Activated naive CD4-positive, alpha-beta T cell treated with anti-CD3 and anti-CD28 coated beads, Interleukin-2, amount 50 U/mL, for 72 hours (primary cell): ENCODE measurements around the gene MSH3. TPM values are rescaled to one million over a fixed set of nuclear protein-coding genes. Genes with fewer than 3 reads are reported as not detected.
"Not testable (repeated sequence)": the region's sequence is repeated elsewhere in the genome, so short reads cannot be mapped to it uniquely, and the experiment has no call there.

ENCODE experiments used
- ATAC-seq, 2 donors: fragments of 150-1000 bp; cut with Tn5 transposase; 2 replicates each; pipeline ENCODE4 v1.10.0; 2021; ENCODE audit warnings: mild to moderate bottlenecking in 2 of 2, moderate library complexity in 2 of 2
- DNase-seq, 2 donors: peaks; one replicate each; pipeline ENCODE4 v3.0.0; 2021 to 2022; ENCODE audit warnings: low spot score in 2 of 2
- H3K27ac Mint-ChIP-seq, 2 donors: one replicate each; pipeline ENCODE4 v1.8.0; 2022; ENCODE audit warnings: mild to moderate bottlenecking in 2 of 2, mixed read lengths in 2 of 2
- H3K36me3 Mint-ChIP-seq, 2 donors: one replicate each; pipeline ENCODE4 v1.8.0; 2022; ENCODE audit warnings: mixed read lengths in 2 of 2
- H3K9me3 Mint-ChIP-seq, 2 donors: one replicate each; pipeline ENCODE4 v1.8.0; 2022; ENCODE audit warnings: mixed read lengths in 2 of 2
- total RNA-seq, 2 donors: library from RNA; stranded (reverse); gene quantifications; one replicate each; pipeline ENCODE4 v1.2.3, GENCODE V29; 2022

Gene MSH3
- total RNA-seq, 2 donors from 2014 or later, result 22.5 to 23.2 TPM

DNA sequence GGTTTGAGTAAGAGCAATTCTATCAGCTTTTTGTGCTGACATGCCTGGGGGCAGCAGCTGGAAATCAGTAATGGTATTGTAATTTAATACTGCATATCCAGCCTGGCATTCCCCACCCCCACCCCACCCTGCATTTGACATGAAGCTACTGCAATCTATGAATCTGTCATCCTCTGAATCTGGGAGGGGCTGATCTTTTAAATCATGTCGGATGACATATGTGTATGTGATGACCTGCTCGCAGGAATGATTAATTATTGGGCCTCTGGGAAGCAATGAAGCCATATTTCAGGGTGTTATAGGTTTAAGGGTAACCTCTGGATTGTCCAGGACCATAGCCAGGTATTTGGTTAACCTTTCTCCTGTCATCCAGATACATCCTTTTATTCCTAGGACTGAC is 241.1 kb downstream of the MSH3 start:
- Mint-ChIP-seq H3K9me3 (peaks cover 0 to 7% of the 10 kb centered on the region in 2 donors), H3K27ac (no peak overlapping the region), H3K36me3 (peaks cover 3 to 13% of the 10 kb centered on the region in 2 donors)
- ATAC-seq (no peak), DNase-seq (no peak)

DNA sequence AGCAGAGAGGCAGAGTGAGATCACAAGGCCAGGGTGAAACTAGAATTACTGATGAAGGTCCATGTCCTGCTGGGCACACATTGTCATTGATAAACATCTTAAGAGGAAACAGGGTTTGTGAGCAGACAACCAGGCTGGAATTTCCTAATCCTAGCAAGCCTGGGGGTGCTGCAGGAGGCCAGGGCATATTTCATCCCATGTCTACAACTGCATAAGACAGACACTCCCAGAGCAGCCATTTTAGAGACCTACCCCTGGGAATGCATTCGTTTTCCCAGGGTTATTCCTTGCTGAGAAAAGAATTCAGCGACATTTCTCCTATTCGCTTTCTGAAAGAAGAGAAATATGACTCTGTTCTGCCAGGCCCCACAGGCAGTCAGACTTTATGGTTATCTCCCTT is 248.2 kb downstream of the MSH3 start:
- ATAC-seq, DNase-seq: not testable (repeated sequence)

DNA sequence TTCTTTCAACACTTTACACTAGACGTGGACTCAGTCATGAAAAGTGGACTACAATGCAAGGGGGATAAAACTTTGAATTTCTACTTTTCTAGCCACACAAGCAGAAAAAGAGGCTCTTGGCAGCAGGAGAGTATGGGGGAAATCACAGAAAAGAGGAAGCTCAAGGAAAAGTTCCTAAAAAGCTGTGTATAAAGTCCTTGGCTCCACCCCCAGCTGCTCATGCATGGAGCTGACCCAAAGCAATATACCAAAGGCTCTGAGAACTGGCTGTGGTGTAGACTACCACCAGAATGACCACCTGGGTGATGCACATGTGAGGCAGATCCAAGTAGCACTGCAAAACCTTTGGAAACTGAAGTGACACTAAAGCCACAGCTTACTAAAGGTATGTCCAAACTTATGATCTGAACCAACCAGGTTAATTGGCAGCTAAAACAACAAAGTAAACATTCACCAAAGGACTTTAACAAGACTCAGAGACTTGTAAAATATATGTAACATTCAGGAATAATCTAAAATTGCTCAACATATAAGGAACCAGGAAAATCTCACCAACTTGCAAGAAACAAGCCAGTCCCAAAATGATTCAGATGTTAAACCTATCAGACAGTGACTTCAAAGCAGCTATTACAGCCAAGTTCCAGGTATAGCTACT is 250.2 kb downstream of the MSH3 start:
- ATAC-seq, result no peak
- peaks cover 12 to 17% of the 10 kb centered on the region in 2 donors for H3K36me3 Mint-ChIP-seq
- DNase-seq, result no peak
- no peak overlapping the region for H3K27ac Mint-ChIP-seq
- H3K9me3 Mint-ChIP-seq, result peaks cover 10 to 13% of the 10 kb centered on the region in 2 donors

More for the DNA sequence above, 248.2 kb downstream of the MSH3 start:
- Mint-ChIP-seq H3K36me3 (peaks cover 12 to 22% of the 10 kb centered on the region in 2 donors), H3K27ac (peak overlapping the region in 1 of 2 donors; percentile 65), H3K9me3 (peaks cover 10 to 17% of the 10 kb centered on the region in 2 donors)

DNA sequence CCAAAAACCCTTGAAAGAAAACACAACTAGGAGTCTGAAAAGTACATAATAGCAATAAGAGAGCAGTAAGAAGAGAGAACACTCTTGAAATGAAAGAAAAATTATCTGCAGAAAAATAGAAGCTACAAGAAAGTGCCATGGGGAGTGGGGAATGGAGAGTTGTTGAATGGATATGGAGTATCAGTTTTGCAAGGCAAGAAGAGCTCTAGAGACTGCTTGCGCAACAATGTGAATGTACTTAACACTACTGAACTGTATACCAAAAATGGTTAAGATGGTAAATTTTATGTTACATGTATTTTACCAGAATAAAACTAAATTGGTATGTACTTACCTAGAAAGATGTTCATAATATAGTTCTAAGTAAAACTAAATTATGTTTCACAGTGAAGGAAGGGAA is 251.0 kb downstream of the MSH3 start:
- Mint-ChIP-seq H3K36me3 (peaks cover 12 to 17% of the 10 kb centered on the region in 2 donors), H3K27ac (no peak overlapping the region), H3K9me3 (peaks cover 10 to 13% of the 10 kb centered on the region in 2 donors)
- ATAC-seq, result no peak
- DNase-seq, result no peak

DNA sequence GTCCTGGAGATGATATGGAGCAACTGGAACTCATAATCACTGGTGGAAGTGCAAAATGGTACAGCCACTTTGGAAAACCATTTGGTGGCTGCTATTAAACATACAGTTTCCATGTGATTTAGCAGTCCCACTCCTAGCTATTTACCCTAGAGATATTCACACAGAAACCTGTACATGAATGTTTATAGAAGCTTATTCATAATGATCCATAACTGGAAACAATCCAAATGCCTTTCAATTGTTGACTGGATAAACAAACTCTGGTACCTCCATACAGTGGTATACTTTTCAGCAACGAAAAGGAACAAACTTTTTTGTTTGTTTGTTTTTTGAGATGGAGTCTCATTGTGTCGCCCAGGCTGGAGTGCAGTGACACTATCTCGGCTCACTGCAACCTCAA is 258.0 kb downstream of the MSH3 start:
- H3K27ac Mint-ChIP-seq, result no peak overlapping the region
- peaks cover 0 to 6% of the 10 kb centered on the region in 2 donors for H3K36me3 Mint-ChIP-seq
- no peak for ATAC-seq
- H3K9me3 Mint-ChIP-seq, result peaks cover 3 to 9% of the 10 kb centered on the region in 2 donors
- no peak for DNase-seq

DNA sequence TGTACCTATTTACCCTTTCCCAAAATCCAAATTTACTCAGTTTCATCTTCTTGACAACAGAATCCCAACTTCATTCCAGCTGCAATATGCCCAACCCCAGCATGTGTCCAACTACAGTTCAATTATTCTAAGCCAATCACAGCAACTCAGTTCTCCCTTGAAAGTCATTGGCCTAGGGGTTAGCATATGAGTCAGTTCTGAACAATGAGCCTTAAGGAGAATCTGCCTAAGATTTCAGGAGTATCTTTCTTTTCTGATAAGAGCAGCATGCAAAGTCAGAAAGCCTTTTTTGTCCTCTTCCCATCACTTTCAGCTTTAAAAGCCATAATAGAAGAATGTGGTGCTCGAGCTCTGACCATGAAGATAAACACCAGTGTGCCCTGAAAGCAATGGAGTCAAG is 261.3 kb downstream of the MSH3 start:
- DNase-seq (no peak), ATAC-seq (no peak)
- Mint-ChIP-seq H3K27ac (no peak overlapping the region), H3K9me3 (peaks cover 3 to 9% of the 10 kb centered on the region in 2 donors), H3K36me3 (peaks cover 0 to 6% of the 10 kb centered on the region in 2 donors)

DNA sequence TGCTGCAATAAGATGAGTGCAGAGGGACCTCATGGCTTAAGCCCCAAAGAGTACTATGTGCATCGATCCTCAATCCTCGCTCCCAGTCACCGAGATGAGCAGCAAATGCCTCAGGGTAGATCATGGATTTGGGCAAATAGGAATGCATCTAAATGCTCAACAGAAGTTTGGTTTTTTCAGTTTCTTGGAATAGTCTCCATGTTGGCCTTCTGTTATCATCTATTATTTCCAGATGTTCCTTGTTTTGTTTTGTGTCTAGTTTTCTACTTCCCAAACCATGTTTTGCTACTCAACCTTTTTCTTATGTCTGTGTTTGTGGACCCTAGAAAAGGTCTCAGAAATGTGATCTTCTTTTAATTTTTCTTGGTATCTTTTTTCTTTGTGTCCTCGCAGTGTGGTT is 262.2 kb downstream of the MSH3 start:
- Mint-ChIP-seq H3K9me3 (peaks cover 3 to 9% of the 10 kb centered on the region in 2 donors), H3K27ac (no peak overlapping the region), H3K36me3 (peaks cover 0 to 6% of the 10 kb centered on the region in 2 donors)
- no peak for DNase-seq
- ATAC-seq, result no peak

DNA sequence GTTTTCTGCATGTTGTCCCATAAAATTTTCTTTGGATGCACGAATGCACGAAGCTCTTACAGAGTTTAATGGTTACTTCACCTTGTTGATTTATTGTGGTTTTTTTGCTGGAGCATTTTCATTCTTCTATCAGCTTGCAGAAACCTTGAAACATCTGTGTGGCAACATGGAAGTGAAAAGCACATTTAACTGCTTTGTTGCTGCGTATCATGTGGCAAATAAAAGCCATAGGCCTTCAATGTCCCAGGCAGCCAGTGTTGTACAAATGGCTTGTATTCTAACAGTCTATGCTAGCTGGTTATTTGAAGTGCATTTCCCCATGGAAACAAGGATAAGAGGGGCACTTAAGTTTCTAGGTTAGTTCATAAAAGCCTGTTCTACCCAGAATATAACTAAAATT is 263.2 kb downstream of the MSH3 start:
- no peak for DNase-seq
- Mint-ChIP-seq H3K27ac (no peak overlapping the region), H3K36me3 (no peaks in the 10 kb centered on the region), H3K9me3 (peaks cover 3 to 4% of the 10 kb centered on the region in 2 donors)
- no peak for ATAC-seq

DNA sequence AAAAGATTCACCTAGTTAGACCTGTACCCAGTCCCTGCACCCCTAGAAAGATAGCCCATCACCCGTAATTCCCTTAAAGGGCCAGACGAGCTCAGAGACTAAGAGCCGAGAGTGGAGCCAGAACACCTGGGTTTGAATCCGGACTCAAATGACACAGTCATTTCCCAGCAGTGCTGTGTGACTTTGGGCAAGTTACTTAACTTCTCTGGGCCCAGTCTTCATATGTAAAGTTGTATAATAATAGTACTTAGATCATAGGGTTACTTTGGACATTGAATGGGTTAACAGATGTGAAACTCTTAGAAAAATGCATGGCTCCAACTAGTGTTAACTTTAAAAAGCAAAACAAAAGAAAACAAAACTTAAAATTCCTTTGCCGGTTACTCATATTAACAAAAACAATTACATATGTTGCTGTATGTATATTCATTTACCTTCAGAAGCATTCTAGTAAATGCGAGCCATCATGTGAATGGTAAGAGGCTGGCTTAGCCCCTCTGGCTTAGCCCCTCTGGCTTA is 265.3 kb downstream of the MSH3 start:
- Mint-ChIP-seq H3K9me3 (peaks cover 0 to 4% of the 10 kb centered on the region in 2 donors), H3K36me3 (no peaks in the 10 kb centered on the region), H3K27ac (no peak overlapping the region)
- ATAC-seq (no peak), DNase-seq (no peak)

DNA sequence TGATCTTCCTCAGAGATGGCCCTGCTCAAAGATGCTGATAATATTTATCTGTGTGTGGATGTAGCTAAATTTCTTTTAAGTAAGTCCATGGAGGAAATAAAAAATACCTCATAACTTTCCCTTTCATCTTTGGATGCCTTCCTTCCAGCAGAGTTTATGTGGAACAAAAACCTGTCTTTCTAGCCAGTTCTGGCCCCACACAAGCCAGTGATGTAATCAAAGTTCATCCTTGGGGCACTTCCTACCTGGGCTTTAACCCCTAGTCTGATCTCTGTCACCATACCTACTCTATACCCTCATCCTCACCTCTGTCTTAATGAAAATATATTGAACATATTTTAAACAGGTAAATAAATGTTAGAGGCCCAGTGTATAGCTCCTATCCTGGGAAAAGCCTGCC is 265.9 kb downstream of the MSH3 start:
- Mint-ChIP-seq H3K36me3 (no peaks in the 10 kb centered on the region), H3K9me3 (peaks cover 0 to 4% of the 10 kb centered on the region in 2 donors), H3K27ac (no peak overlapping the region)
- DNase-seq, result no peak
- no peak for ATAC-seq

DNA sequence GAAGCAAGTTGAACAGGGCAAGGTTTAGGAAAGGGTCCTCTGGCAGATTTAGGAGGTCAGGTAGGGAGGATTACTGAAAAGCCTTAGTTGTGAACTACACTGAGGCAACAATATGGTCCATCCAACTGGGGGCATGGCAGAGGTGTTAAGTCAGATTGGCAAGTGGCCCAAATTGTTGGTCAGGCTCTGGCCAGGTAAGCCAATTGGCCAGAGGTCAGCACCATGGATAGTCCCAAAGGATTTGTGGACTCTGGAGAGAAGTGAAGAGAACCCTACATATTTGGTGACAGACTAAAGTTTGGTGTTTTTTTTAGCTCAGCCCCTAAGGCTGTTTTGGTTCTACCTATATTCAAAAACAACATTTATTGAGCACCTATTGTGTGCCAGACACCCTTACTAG is 266.6 kb downstream of the MSH3 start:
- Mint-ChIP-seq H3K9me3 (no peaks in the 10 kb centered on the region), H3K36me3 (no peaks in the 10 kb centered on the region), H3K27ac (no peak overlapping the region)
- no peak for ATAC-seq
- no peak for DNase-seq

DNA sequence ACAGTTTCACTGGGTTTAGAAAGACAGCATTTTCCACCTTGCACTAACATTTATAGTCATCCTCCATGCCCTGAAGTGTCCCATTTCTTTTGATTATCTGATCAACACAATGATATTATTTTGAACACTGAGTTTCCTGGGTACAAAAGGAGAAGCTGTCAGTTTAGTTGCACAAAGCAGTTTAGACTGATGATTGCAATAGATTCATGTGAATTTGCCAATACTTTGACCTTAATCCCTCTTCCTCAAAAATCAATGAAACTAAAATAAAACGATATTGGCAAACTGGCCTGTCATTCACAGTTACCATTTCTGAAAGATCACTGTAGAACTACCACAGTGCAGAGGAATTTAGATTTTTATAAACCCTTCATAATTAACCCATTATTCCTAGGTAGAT is 271.5 kb downstream of the MSH3 start:
- Mint-ChIP-seq H3K27ac (no peak overlapping the region), H3K36me3 (no peaks in the 10 kb centered on the region), H3K9me3 (no peaks in the 10 kb centered on the region)
- no peak for DNase-seq
- no peak for ATAC-seq

Other genes starting within 250 kb of the MSH3 start
- gene ZFYVE16, start 246.6 kb upstream of the MSH3 start, total RNA-seq, result 10 to 100 TPM; 11.2 to 29.9 TPM
- gene FAM151B, start 166.6 kb upstream of the MSH3 start, total RNA-seq, result under 1 TPM; 0.14 to 0.52 TPM
- gene ANKRD34B, start 84.4 kb upstream of the MSH3 start, total RNA-seq, result under 1 TPM in 1 of 2 donors, not detected in 1; 0.25 TPM
- gene DHFR, start 331 bp downstream of the MSH3 start, total RNA-seq, result 10 to 100 TPM; 81.0 to 89.6 TPM